Stimulated activated naive CD8-positive, alpha-beta T cell treated with anti-CD3 and anti-CD28 coated beads, Interleukin-15, amount 100 ng/mL, for 72 hours (primary cell): Measurements from ENCODE around the gene BMF.

Experiments
- ATAC-seq: fragments of 150-1000 bp; cut with Tn5 transposase; 2 replicates; pipeline ENCODE4 v1.10.0; 2021; ENCODE audit warnings: mild to moderate bottlenecking, moderate library complexity
- DNase-seq, 2 donors: peaks; one replicate each; pipeline ENCODE4 v3.0.0; 2021 to 2022
- H3K27ac Mint-ChIP-seq, 2 donors: one replicate each; pipeline ENCODE4 v1.8.0; 2022; ENCODE audit warnings: mild to moderate bottlenecking in 2 of 2, mixed read lengths in 2 of 2, moderate library complexity in 2 of 2
- H3K27me3 Mint-ChIP-seq: one replicate; pipeline ENCODE4 v1.8.0; 2022; ENCODE audit warnings: mixed read lengths
- H3K4me1 Mint-ChIP-seq: one replicate; pipeline ENCODE4 v1.8.0; 2022; ENCODE audit warnings: mild to moderate bottlenecking, mixed read lengths
- H3K4me3 Mint-ChIP-seq, 2 donors: one replicate each; pipeline ENCODE4 v1.8.0; 2022; ENCODE audit warnings: mild to moderate bottlenecking in 2 of 2, mixed read lengths in 2 of 2, moderate library complexity in 1 of 2
- H3K9me3 Mint-ChIP-seq, 2 donors: one replicate each; pipeline ENCODE4 v1.8.0; 2022; ENCODE audit warnings: mixed read lengths in 2 of 2

BMF gene

DNA sequence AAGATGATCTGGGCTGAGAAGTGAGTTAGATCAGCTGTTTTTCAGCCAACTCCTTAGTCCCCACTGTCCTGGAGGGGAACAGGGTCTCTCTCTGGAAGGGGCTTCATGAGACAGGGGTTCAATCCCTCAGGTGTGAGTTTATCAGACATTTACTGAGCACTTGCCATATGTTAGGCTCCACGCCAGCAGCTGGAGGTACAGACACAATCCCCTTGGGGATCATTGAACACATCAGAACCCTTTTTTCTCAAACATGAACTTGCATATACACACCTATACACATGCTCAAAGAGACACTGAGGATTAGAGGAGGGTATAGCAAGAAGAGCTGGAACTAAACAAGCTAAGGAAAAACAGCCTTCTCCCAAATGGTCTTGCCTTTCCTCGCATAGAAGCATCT is 5.5 kb upstream of the BMF start:
- H3K9me3 Mint-ChIP-seq, result peaks cover 0 to 8% of the 10 kb centered on the region in 2 donors
- DNase-seq (no peak), ATAC-seq (no peak)
- H3K4me1 Mint-ChIP-seq, result peaks cover 32% of the 10 kb centered on the region
- H3K27ac Mint-ChIP-seq, result peak overlapping the region in 1 of 2 donors; percentile 44
- peaks cover 30% of the 10 kb centered on the region for H3K27me3 Mint-ChIP-seq
- H3K4me3 Mint-ChIP-seq, result no peak overlapping the region

DNA sequence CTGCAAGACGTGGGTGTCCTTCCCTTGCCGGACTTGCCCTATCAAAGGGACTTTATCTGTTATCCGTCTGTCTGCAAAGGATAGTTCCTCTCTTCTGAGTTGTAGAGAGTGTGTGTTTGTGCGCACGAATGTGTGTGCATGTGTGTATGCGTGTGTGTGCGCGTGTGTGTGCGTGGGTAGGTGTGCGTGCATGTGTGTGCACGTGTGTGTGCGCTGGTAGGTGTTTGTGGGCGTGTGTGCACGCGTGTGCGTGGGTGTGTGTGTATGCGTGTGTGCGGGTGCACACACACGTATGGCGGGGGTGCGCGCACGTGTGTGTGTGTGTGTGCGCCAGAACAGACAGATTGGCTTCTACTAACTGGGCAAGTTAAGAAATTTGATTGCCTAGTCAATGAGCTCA is 4.1 kb upstream of the BMF start:
- Mint-ChIP-seq H3K27me3 (peaks cover 33% of the 10 kb centered on the region), H3K27ac (no peak overlapping the region), H3K9me3 (peaks cover 0 to 8% of the 10 kb centered on the region in 2 donors), H3K4me3 (no peak overlapping the region), H3K4me1 (peaks cover 39% of the 10 kb centered on the region)
- DNase-seq (no peak), ATAC-seq (no peak)

GRCh38 chr15:40111888-40112287 is 3.2 kb upstream of the BMF start:
- no peak overlapping the region for H3K27ac Mint-ChIP-seq
- peaks cover 0 to 5% of the 10 kb centered on the region in 2 donors for H3K9me3 Mint-ChIP-seq
- no peak for DNase-seq
- H3K4me3 Mint-ChIP-seq, result no peak overlapping the region
- ATAC-seq, result no peak
- H3K27me3 Mint-ChIP-seq, result peaks cover 30% of the 10 kb centered on the region
- peaks cover 46% of the 10 kb centered on the region for H3K4me1 Mint-ChIP-seq

- peaks cover 25% of the 10 kb centered on the region for H3K27me3 Mint-ChIP-seq
- H3K4me1 Mint-ChIP-seq, result peaks cover 46% of the 10 kb centered on the region
- H3K9me3 Mint-ChIP-seq, result no peaks in the 10 kb centered on the region
- no peak overlapping the region for H3K27ac Mint-ChIP-seq
- no peak overlapping the region for H3K4me3 Mint-ChIP-seq
- ATAC-seq (no peak), DNase-seq (no peak)
Measured at GRCh38 chr15:40110866-40111550, 2.3 kb upstream of the BMF start.

DNA sequence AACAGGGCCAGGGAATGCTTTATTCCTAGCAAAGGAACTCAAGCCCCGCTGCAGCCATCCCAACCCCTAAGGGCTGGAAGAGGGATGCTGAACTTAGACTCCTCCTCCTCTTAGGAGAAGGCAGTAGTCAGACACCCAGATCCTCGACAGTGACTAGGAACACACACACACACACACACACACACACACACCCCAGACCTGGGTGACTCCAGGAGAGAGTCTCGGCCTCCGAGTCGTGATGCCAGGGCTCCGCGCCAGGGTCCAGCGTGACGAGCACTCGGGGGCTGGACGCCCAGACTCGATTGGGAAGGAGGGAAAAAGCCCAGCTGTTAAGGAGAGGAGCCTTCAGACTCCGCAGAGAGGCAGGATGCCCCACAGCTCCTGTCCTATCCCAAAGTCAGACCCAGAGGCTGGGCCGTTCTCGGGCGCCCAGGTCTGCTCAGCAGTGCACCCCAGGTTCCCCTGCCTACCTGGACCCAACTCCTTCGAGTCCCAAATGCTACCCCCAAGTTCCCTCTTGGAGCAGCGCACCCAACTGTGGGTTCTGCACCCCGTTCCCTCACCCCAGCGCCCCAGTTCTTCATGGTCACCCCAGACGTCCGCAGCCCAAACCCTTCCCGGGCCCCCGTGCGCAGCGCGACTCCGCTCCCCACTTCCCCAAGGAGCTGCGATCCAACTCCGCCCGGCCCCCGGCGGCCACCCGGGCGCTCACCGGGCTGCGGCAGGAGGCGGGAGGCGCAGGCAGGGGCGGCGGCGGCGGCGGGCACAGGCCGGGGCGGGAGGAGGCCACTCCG is 421 bp downstream of the BMF start:
- H3K9me3 Mint-ChIP-seq, result no peaks in the 10 kb centered on the region
- H3K27me3 Mint-ChIP-seq, result peaks cover 24% of the 10 kb centered on the region
- DNase-seq (peak in 1 of 2 donors; percentile 30), ATAC-seq (peak; percentile 13)
- peaks cover 53% of the 10 kb centered on the region for H3K4me1 Mint-ChIP-seq
- peak overlapping the region; percentile 75 to 86 for H3K27ac Mint-ChIP-seq
- peak overlapping the region; percentile 93 for H3K4me3 Mint-ChIP-seq

GRCh38 chr15:40106203-40107161 is 2.2 kb downstream of the BMF start:
- Mint-ChIP-seq H3K4me3 (peak overlapping the region; percentile 93), H3K9me3 (no peaks in the 10 kb centered on the region), H3K4me1 (peaks cover 70% of the 10 kb centered on the region), H3K27ac (peak overlapping the region; percentile 27 to 37), H3K27me3 (peaks cover 7% of the 10 kb centered on the region)
- ATAC-seq, result no peak
- DNase-seq, result no peak

GRCh38 chr15:40105517-40106202 is 3.0 kb downstream of the BMF start:
- H3K4me3 Mint-ChIP-seq, result peak overlapping the region; percentile 69 to 93
- peaks cover 7% of the 10 kb centered on the region for H3K27me3 Mint-ChIP-seq
- no peaks in the 10 kb centered on the region for H3K9me3 Mint-ChIP-seq
- peak overlapping the region; percentile 52 to 85 for H3K27ac Mint-ChIP-seq
- DNase-seq (peak in 1 of 2 donors; percentile 62), ATAC-seq (peak; percentile 60)
- H3K4me1 Mint-ChIP-seq, result peaks cover 78% of the 10 kb centered on the region

DNA sequence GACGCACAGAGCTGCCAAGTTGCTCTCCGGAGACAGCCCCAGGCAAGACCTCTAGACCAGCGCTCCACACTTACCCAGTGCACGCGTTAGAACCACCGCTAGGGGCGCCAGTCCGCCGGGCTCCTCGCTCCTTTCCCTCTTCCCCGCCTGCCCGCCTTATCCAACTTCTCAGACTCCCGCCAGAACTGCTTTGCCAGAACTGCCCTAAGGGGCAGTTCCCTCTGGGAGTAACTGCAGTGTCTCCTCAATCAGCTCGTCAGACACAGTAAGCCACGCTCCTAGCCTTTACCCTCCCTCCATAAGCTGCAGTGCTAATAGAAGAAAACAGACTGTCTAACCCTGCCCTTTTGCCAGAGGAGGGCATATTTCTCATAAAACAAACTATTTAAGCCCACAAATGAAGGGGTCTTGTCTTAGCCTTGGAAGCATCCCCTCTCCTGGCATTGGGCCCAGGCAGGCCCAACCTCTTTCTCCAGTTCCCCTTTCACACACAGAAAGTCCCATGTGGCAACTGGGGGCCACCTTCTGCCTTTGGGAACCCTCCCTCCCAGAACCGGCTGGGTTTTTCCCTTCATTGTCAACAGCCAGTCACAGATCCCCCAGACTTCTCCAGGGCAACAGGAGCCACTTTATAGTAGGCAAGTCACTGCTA is 3.7 kb downstream of the BMF start:
- peak; percentile 54 for ATAC-seq
- Mint-ChIP-seq H3K4me3 (peak overlapping the region; percentile 69 to 77), H3K27ac (peak overlapping the region; percentile 52 to 81), H3K9me3 (no peaks in the 10 kb centered on the region), H3K27me3 (peaks cover 7% of the 10 kb centered on the region), H3K4me1 (peaks cover 85% of the 10 kb centered on the region)
- DNase-seq, result peak; percentile 72 to 75

DNA sequence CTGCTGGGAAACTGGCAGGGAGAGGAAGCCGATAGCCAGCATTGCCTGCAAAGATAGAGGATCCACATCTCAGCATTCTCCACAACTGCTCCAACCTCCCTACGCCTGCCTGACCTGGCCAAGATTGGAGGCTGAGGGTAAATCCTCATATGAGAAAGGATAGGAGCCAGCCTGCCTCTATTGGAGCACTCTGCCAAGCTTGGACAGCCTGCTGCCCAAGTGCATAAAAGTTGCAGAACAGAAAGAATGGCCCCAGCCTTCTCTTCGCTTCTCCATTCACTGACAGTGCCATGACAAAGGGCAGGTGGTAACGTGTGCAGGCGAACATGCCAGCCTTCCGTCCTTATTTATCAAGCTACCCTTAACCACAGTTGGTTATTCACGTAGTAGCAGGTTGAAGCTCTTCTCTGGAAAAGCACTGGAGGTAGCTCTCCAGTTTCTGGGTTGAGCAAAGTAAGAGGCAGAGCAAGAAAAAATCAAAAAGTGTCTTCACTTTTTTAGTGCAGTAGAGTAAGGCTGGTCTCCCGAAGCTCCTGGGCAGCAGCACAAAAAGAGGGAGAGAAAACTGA is 4.3 kb downstream of the BMF start:
- Mint-ChIP-seq H3K4me1 (peaks cover 88% of the 10 kb centered on the region), H3K4me3 (peak overlapping the region; percentile 69 to 77), H3K27me3 (peaks cover 4% of the 10 kb centered on the region), H3K27ac (no peak overlapping the region), H3K9me3 (no peaks in the 10 kb centered on the region)
- DNase-seq, result no peak
- ATAC-seq, result no peak

GRCh38 chr15:40103864-40104271 is 4.8 kb downstream of the BMF start:
- peaks cover 88% of the 10 kb centered on the region for H3K4me1 Mint-ChIP-seq
- ATAC-seq (no peak), DNase-seq (no peak)
- H3K27me3 Mint-ChIP-seq, result no peaks in the 10 kb centered on the region
- no peak overlapping the region for H3K4me3 Mint-ChIP-seq
- H3K27ac Mint-ChIP-seq, result no peak overlapping the region
- H3K9me3 Mint-ChIP-seq, result no peaks in the 10 kb centered on the region

DNA sequence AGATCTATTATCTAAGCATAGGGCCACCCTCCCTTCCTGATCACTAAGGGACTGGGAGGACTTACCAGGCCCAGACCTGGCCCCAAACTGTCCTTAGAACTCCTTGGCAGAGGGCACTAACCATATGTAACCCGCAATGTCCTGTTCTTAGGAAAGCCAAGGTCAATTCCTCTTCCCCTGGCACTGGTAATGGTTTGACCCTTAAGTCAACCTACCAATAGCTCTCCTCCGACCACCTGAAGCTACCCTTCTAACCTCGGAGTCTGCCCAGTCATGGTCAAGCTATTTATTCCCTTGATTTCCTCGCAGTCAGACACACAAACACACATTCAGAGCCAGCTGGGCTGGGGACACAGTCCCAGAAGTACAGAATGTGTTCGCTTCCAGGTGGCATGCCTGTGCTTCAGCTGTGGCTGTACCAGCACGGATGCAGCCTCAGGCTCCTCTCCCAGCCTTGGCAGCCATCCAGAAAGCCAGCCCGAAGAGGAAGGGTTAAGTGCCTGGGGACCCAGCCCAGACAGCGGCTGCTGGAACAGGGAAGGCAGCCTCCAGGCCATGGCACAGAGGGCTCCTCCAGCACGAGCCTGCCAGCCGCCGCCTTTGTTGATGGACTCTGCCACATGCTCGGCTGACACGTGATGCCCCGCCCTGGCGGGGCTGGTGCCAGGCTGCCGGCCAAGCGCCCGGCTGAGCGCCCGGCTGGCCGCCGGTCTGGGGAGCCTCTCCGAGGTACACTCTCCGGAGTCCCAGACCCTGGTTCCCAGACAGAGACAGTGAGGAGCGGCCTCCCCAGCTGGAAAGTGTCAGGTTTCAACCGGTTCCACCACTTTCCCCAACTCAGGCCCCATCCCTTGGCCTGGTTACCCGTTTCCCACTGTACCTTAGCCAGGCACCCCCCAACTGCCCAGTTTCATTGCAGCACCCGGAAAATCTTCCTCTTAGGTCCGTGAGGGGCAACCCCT is 5.5 kb downstream of the BMF start:
- no peaks in the 10 kb centered on the region for H3K27me3 Mint-ChIP-seq
- no peak for ATAC-seq
- peaks cover 93% of the 10 kb centered on the region for H3K4me1 Mint-ChIP-seq
- no peaks in the 10 kb centered on the region for H3K9me3 Mint-ChIP-seq
- no peak for DNase-seq
- H3K27ac Mint-ChIP-seq, result no peak overlapping the region
- no peak overlapping the region for H3K4me3 Mint-ChIP-seq

- peaks cover 96% of the 10 kb centered on the region for H3K4me1 Mint-ChIP-seq
- ATAC-seq (no peak), DNase-seq (no peak)
- H3K27ac Mint-ChIP-seq, result peak overlapping the region; percentile 30 to 100
- H3K9me3 Mint-ChIP-seq, result no peaks in the 10 kb centered on the region
- peak overlapping the region; percentile 16 to 62 for H3K4me3 Mint-ChIP-seq
- H3K27me3 Mint-ChIP-seq, result no peaks in the 10 kb centered on the region
Measured at GRCh38 chr15:40100947-40101905, 7.5 kb downstream of the BMF start.
